MM.1S (cell line): ENCODE results near the gene PDZD8.

Source experiments
- DNase-seq: peaks from one replicate; pipeline ENCODE4 v3.0.0-alpha.2; 2015
- H2AFZ ChIP-seq: fragments of 300-600 bp; sonication (generic); 2 replicates; pipeline ENCODE4 v1.6.0; 2016; ENCODE audit warnings: antibody characterized with exemption, low read length
- H3F3A ChIP-seq: fragments of 300-600 bp; sonication (generic); 2 replicates; pipeline ENCODE4 v1.6.1; 2016; ENCODE audit warnings: mild to moderate bottlenecking, antibody characterized with exemption, low read length, moderate library complexity, mixed read lengths; ENCODE audit not compliant: insufficient read depth
- H3K27ac ChIP-seq: fragments of 300-600 bp; sonication (generic); 2 replicates; pipeline ENCODE4 v1.5.1; 2016; ENCODE audit warnings: mild to moderate bottlenecking, low read length
- H3K27me3 ChIP-seq: fragments of 300-600 bp; sonication (generic); replicated peaks from 2 replicates; pipeline ENCODE4 v1.6.0; 2016; ENCODE audit warnings: low read length; ENCODE audit not compliant: insufficient read depth
- H3K36me3 ChIP-seq: fragments of 300-600 bp; sonication (generic); replicated peaks from 2 replicates; pipeline ENCODE4 v1.6.1; 2016; ENCODE audit warnings: mild to moderate bottlenecking, low read length, mixed read lengths; ENCODE audit not compliant: insufficient read depth
- H3K4me1 ChIP-seq: fragments of 300-600 bp; sonication (generic); 2 replicates; pipeline ENCODE4 v1.6.1; 2016; ENCODE audit warnings: low read length, mixed read lengths
- H3K4me2 ChIP-seq: fragments of 300-600 bp; sonication (generic); 2 replicates; pipeline ENCODE4 v1.6.0; 2016; ENCODE audit warnings: low read depth, low read length
- H3K4me3 ChIP-seq: fragments of 300-600 bp; sonication (generic); 2 replicates; pipeline ENCODE4 v1.5.1; 2016; ENCODE audit warnings: low read length, mixed read lengths
- H3K79me2 ChIP-seq: fragments of 300-600 bp; sonication (generic); 2 replicates; pipeline ENCODE4 v1.6.1; 2016; ENCODE audit warnings: mixed run types, low read length, mixed read lengths
- H3K9ac ChIP-seq: fragments of 300-600 bp; sonication (generic); 2 replicates; pipeline ENCODE4 v1.6.1; 2016; ENCODE audit warnings: low read length, mixed read lengths
- H3K9me2 ChIP-seq: fragments of 300-600 bp; sonication (generic); replicated peaks from 2 replicates; pipeline ENCODE4 v1.6.1; 2016; ENCODE audit warnings: mild to moderate bottlenecking, low read length, mixed read lengths; ENCODE audit not compliant: insufficient read depth
- H3K9me3 ChIP-seq: fragments of 300-600 bp; sonication (generic); replicated peaks from 2 replicates; pipeline ENCODE4 v1.6.1; 2016; ENCODE audit warnings: mild to moderate bottlenecking, low read length, mixed read lengths; ENCODE audit not compliant: insufficient read depth
- H4K20me1 ChIP-seq: fragments of 300-600 bp; sonication (generic); 2 replicates; pipeline ENCODE4 v1.6.1; 2016; ENCODE audit warnings: mild to moderate bottlenecking, low read length, moderate library complexity, mixed read lengths; ENCODE audit not compliant: insufficient read depth
- EZH2 ChIP-seq: fragments of 300-600 bp; sonication (generic); optimal IDR thresholded peaks from 2 replicates; pipeline ENCODE3; 2017; ENCODE audit warnings: low read depth, mild to moderate bottlenecking, antibody characterized with exemption, low read length, mixed read lengths
- EZH2phosphoT487 ChIP-seq: fragments of 300-600 bp; sonication (generic); IDR thresholded peaks from 2 replicates; pipeline ENCODE4 v1.6.1; 2018; ENCODE audit warnings: antibody characterized with exemption, low read length
- TF ChIP-seq, protein P1 (sequence below): fragments of 300-600 bp; sonication (generic); IDR thresholded peaks from 2 replicates; pipeline ENCODE4 v1.5.1; 2016; ENCODE audit warnings: antibody characterized with exemption, low read length, mixed read lengths

The PDZD8 gene

DNA sequence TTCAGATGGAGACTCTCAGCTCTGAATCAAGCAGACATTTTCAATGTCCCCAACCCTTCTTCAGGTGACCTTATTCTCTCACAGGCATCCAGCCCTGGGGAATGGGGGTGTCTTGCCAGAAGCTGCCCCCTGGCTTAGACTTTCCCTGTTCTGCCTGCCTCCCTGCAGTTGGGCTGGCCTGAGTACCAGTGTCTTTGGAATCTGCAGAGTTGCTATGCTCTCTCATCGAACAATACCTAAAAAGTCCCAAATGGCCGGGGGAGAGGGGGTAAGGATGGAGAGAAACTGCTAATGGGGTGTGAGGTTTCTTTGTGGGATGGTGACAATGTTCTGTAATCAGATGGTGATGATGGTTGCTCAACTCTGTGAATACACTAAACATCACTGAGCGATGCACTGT is 113.7 kb downstream of the PDZD8 start:
- Histone ChIP-seq H2AFZ (no peak overlapping the region), H3K27me3 (no peaks in the 10 kb centered on the region), H4K20me1 (no peaks in the 10 kb centered on the region), H3K79me2 (no peaks in the 10 kb centered on the region), H3K9me2 (no peaks in the 10 kb centered on the region), H3K9ac (no peak overlapping the region), H3K4me1 (no peaks in the 10 kb centered on the region), H3K27ac (no peak overlapping the region), H3F3A (no peaks in the 10 kb centered on the region), H3K9me3 (no peaks in the 10 kb centered on the region), H3K36me3 (no peaks in the 10 kb centered on the region), H3K4me3 (no peak overlapping the region), H3K4me2 (no peak overlapping the region)
- TF ChIP-seq, protein P1, sequence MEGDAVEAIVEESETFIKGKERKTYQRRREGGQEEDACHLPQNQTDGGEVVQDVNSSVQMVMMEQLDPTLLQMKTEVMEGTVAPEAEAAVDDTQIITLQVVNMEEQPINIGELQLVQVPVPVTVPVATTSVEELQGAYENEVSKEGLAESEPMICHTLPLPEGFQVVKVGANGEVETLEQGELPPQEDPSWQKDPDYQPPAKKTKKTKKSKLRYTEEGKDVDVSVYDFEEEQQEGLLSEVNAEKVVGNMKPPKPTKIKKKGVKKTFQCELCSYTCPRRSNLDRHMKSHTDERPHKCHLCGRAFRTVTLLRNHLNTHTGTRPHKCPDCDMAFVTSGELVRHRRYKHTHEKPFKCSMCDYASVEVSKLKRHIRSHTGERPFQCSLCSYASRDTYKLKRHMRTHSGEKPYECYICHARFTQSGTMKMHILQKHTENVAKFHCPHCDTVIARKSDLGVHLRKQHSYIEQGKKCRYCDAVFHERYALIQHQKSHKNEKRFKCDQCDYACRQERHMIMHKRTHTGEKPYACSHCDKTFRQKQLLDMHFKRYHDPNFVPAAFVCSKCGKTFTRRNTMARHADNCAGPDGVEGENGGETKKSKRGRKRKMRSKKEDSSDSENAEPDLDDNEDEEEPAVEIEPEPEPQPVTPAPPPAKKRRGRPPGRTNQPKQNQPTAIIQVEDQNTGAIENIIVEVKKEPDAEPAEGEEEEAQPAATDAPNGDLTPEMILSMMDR = no peak
- TF ChIP-seq EZH2 (no peak), EZH2phosphoT487 (no peak)
- DNase-seq = no peak

DNA sequence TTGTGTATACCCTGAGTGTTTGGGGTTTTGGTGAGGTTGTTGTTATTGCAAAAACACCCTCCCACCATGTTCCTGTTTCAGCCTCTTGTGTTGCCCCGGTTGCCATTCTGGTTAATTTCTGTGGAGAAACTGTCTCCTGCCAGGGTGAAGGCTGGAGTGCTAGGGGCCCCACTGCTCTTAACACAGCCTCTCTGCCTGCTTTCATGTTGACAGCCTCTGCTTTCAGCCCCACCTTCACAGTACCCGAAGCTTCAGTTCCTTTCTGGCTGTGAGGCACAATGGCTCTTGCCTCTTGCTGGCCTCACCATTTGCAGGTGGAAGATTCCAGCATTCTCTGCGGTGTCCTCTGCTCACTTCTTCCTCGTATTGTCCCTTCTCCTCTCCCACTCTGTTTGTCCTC is 115.2 kb downstream of the PDZD8 start:
- no peak overlapping the region for H3K9ac ChIP-seq
- no peak for TF ChIP-seq EZH2
- TF ChIP-seq, protein P1 = no peak
- no peak for TF ChIP-seq EZH2phosphoT487
- no peaks in the 10 kb centered on the region for H3K9me3 ChIP-seq
- H3K36me3 ChIP-seq = no peaks in the 10 kb centered on the region
- H3K27me3 ChIP-seq = no peaks in the 10 kb centered on the region
- no peaks in the 10 kb centered on the region for H3F3A ChIP-seq
- no peak overlapping the region for H3K4me3 ChIP-seq
- H2AFZ ChIP-seq = no peak overlapping the region
- no peaks in the 10 kb centered on the region for H3K4me1 ChIP-seq
- no peaks in the 10 kb centered on the region for H4K20me1 ChIP-seq
- no peak overlapping the region for H3K27ac ChIP-seq
- H3K4me2 ChIP-seq = no peak overlapping the region
- no peak for DNase-seq
- H3K79me2 ChIP-seq = no peaks in the 10 kb centered on the region
- no peaks in the 10 kb centered on the region for H3K9me2 ChIP-seq

DNA sequence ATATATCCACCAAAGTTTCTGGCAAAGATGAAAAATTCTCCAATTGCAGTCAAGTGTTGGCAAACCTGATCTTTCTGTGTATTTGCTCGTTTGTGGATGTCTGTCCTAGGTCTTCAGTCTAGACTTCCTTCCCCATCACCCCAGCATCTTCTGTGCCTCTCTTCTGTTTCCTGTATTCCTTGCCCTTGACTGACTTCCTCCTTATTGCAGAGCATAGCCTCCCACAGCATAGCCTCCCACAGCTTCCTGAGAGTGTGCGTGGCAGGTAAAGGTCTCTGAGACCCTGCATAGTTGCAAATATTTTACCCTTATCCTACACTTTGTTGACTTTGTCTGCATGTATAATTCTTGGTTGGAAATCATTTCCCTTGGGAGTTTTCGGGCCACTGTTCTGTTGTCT is 116.0 kb downstream of the PDZD8 start:
- H4K20me1 ChIP-seq = no peaks in the 10 kb centered on the region
- no peak for DNase-seq
- H3K9ac ChIP-seq = no peak overlapping the region
- no peaks in the 10 kb centered on the region for H3K9me2 ChIP-seq
- no peaks in the 10 kb centered on the region for H3K27me3 ChIP-seq
- H3K4me3 ChIP-seq = no peak overlapping the region
- H2AFZ ChIP-seq = no peak overlapping the region
- no peaks in the 10 kb centered on the region for H3K79me2 ChIP-seq
- TF ChIP-seq EZH2phosphoT487 (no peak), EZH2 (no peak)
- TF ChIP-seq, protein P1 = no peak
- H3K27ac ChIP-seq = no peak overlapping the region
- H3K4me2 ChIP-seq = no peak overlapping the region
- H3F3A ChIP-seq = no peaks in the 10 kb centered on the region
- H3K9me3 ChIP-seq = no peaks in the 10 kb centered on the region
- no peaks in the 10 kb centered on the region for H3K4me1 ChIP-seq
- H3K36me3 ChIP-seq = no peaks in the 10 kb centered on the region
